GM19099 (cell line): Measurements from ENCODE around the gene ATP9B.

Experiments
- POLR2A ChIP-seq: IDR thresholded peaks from 3 replicates; pipeline ENCODE4 v1.6.1; 2011; ENCODE audit warnings: low read depth; ENCODE audit not compliant: insufficient read length; ENCODE audit errors: extremely low read depth

Gene ATP9B

GRCh38 chr18:79413025-79413424, 343.8 kb downstream of the ATP9B start:
- no peak for TF ChIP-seq POLR2A

GRCh38 chr18:79413426-79413825, 344.2 kb downstream of the ATP9B start:
- TF ChIP-seq POLR2A, result no peak

- TF ChIP-seq POLR2A, result no peak
These were observed 344.7 kb downstream of the ATP9B start for GRCh38 chr18:79413901-79414300.

GRCh38 chr18:79416022-79416676, 347.0 kb downstream of the ATP9B start:
- TF ChIP-seq POLR2A, result no peak

GRCh38 chr18:79416677-79417052, 347.5 kb downstream of the ATP9B start:
- TF ChIP-seq POLR2A, result no peak

- TF ChIP-seq POLR2A, result no peak
These were observed 349.0 kb downstream of the ATP9B start for GRCh38 chr18:79418236-79418635.

GRCh38 chr18:79418642-79419041, 349.4 kb downstream of the ATP9B start:
- no peak for TF ChIP-seq POLR2A

- no peak for TF ChIP-seq POLR2A
These were observed 351.0 kb downstream of the ATP9B start for GRCh38 chr18:79420033-79420745.

- TF ChIP-seq POLR2A, result no peak
These were observed 352.2 kb downstream of the ATP9B start for GRCh38 chr18:79421275-79421857.

GRCh38 chr18:79422022-79422782, 353.0 kb downstream of the ATP9B start:
- no peak for TF ChIP-seq POLR2A

GRCh38 chr18:79422783-79423165, 353.6 kb downstream of the ATP9B start:
- TF ChIP-seq POLR2A, result no peak

GRCh38 chr18:79423211-79424007, 354.2 kb downstream of the ATP9B start:
- no peak for TF ChIP-seq POLR2A

GRCh38 chr18:79424008-79424565, 354.9 kb downstream of the ATP9B start:
- no peak for TF ChIP-seq POLR2A

- TF ChIP-seq POLR2A, result no peak
These were observed 355.8 kb downstream of the ATP9B start for GRCh38 chr18:79424880-79425568.
